Stimulated activated naive CD8-positive, alpha-beta T cell treated with anti-CD3 and anti-CD28 coated beads, Interleukin-15, Interleukin-2, amounts not matched to agents 100 U/mL and 50 U/mL, for 24 hours (primary cell): Measurements from ENCODE around the gene ASTN1.

Experiments
- ATAC-seq: fragments of 150-1000 bp; cut with Tn5 transposase; one replicate; pipeline ENCODE4 v1.10.0; 2021
- DNase-seq: peaks from one replicate; pipeline ENCODE4 v3.0.0; 2021

ASTN1 gene

GRCh38 chr1:176987016-176987415, 177.5 kb downstream of the ASTN1 start:
- no peak for DNase-seq
- no peak for ATAC-seq

- ATAC-seq (no peak), DNase-seq (no peak)
These were observed 180.8 kb downstream of the ASTN1 start for GRCh38 chr1:176983731-176984130.

GRCh38 chr1:176976771-176977170, 187.7 kb downstream of the ASTN1 start:
- no peak for ATAC-seq
- no peak for DNase-seq

GRCh38 chr1:176976225-176976624, 188.3 kb downstream of the ASTN1 start:
- ATAC-seq: no peak

GRCh38 chr1:176964687-176965086, 199.8 kb downstream of the ASTN1 start:
- DNase-seq (no peak), ATAC-seq (no peak)

More at GRCh38 chr1:176976225-176976624, 188.3 kb downstream of the ASTN1 start:
- DNase-seq: no peak

- ATAC-seq (no peak), DNase-seq (no peak)
These were observed 201.3 kb downstream of the ASTN1 start for GRCh38 chr1:176963181-176963580.

GRCh38 chr1:176961678-176962077, 202.8 kb downstream of the ASTN1 start:
- ATAC-seq (no peak), DNase-seq (no peak)

- DNase-seq: no peak
- ATAC-seq: no peak
These were observed 205.2 kb downstream of the ASTN1 start for GRCh38 chr1:176959191-176959820.

GRCh38 chr1:176957603-176958002, 206.9 kb downstream of the ASTN1 start:
- DNase-seq: no peak
- no peak for ATAC-seq

- ATAC-seq (no peak), DNase-seq (no peak)
These were observed 210.3 kb downstream of the ASTN1 start for GRCh38 chr1:176954242-176954641.

- ATAC-seq: no peak
- no peak for DNase-seq
These were observed 213.7 kb downstream of the ASTN1 start for GRCh38 chr1:176950736-176951324.

- DNase-seq (peak; percentile 36), ATAC-seq (no peak)
These were observed 215.4 kb downstream of the ASTN1 start for GRCh38 chr1:176949033-176949662.

GRCh38 chr1:176944606-176945005, 219.9 kb downstream of the ASTN1 start:
- ATAC-seq: no peak
- DNase-seq: no peak

- ATAC-seq (no peak), DNase-seq (no peak)
These were observed 220.7 kb downstream of the ASTN1 start for GRCh38 chr1:176943783-176944182.

- ATAC-seq: no peak
- DNase-seq: no peak
These were observed 222.2 kb downstream of the ASTN1 start for GRCh38 chr1:176942346-176942745.

- DNase-seq: no peak
- no peak for ATAC-seq
These were observed 224.5 kb downstream of the ASTN1 start for GRCh38 chr1:176939993-176940392.

- ATAC-seq: no peak
- DNase-seq: no peak
These were observed 226.1 kb downstream of the ASTN1 start for GRCh38 chr1:176938375-176938774.

- no peak for ATAC-seq
- DNase-seq: no peak
These were observed 230.1 kb downstream of the ASTN1 start for GRCh38 chr1:176934370-176934769.

- ATAC-seq: no peak
These were observed 232.1 kb downstream of the ASTN1 start for GRCh38 chr1:176932114-176933104.

GRCh38 chr1:176931526-176931925, 233.0 kb downstream of the ASTN1 start:
- ATAC-seq (no peak), DNase-seq (no peak)

More at GRCh38 chr1:176932114-176933104, 232.1 kb downstream of the ASTN1 start:
- no peak for DNase-seq

- DNase-seq (no peak), ATAC-seq (no peak)
These were observed 238.0 kb downstream of the ASTN1 start for GRCh38 chr1:176926330-176927086.

- ATAC-seq: no peak
- no peak for DNase-seq
These were observed 239.3 kb downstream of the ASTN1 start for GRCh38 chr1:176925223-176925622.
